MM.1S (cell line): ENCODE data around the gene MMAA.

Experiments
- DNase-seq: peaks from one replicate; pipeline ENCODE4 v3.0.0-alpha.2; 2015
- H2AFZ ChIP-seq: fragments of 300-600 bp; sonication (generic); 2 replicates; pipeline ENCODE4 v1.6.0; 2016; ENCODE audit warnings: antibody characterized with exemption, low read length
- H3F3A ChIP-seq: fragments of 300-600 bp; sonication (generic); 2 replicates; pipeline ENCODE4 v1.6.1; 2016; ENCODE audit warnings: mild to moderate bottlenecking, antibody characterized with exemption, low read length, moderate library complexity, mixed read lengths; ENCODE audit not compliant: insufficient read depth
- H3K27ac ChIP-seq: fragments of 300-600 bp; sonication (generic); 2 replicates; pipeline ENCODE4 v1.5.1; 2016; ENCODE audit warnings: mild to moderate bottlenecking, low read length
- H3K27me3 ChIP-seq: fragments of 300-600 bp; sonication (generic); replicated peaks from 2 replicates; pipeline ENCODE4 v1.6.0; 2016; ENCODE audit warnings: low read length; ENCODE audit not compliant: insufficient read depth
- H3K36me3 ChIP-seq: fragments of 300-600 bp; sonication (generic); replicated peaks from 2 replicates; pipeline ENCODE4 v1.6.1; 2016; ENCODE audit warnings: mild to moderate bottlenecking, low read length, mixed read lengths; ENCODE audit not compliant: insufficient read depth
- H3K4me1 ChIP-seq: fragments of 300-600 bp; sonication (generic); 2 replicates; pipeline ENCODE4 v1.6.1; 2016; ENCODE audit warnings: low read length, mixed read lengths
- H3K4me2 ChIP-seq: fragments of 300-600 bp; sonication (generic); 2 replicates; pipeline ENCODE4 v1.6.0; 2016; ENCODE audit warnings: low read depth, low read length
- H3K4me3 ChIP-seq: fragments of 300-600 bp; sonication (generic); 2 replicates; pipeline ENCODE4 v1.5.1; 2016; ENCODE audit warnings: low read length, mixed read lengths
- H3K79me2 ChIP-seq: fragments of 300-600 bp; sonication (generic); 2 replicates; pipeline ENCODE4 v1.6.1; 2016; ENCODE audit warnings: mixed run types, low read length, mixed read lengths
- H3K9ac ChIP-seq: fragments of 300-600 bp; sonication (generic); 2 replicates; pipeline ENCODE4 v1.6.1; 2016; ENCODE audit warnings: low read length, mixed read lengths
- H3K9me2 ChIP-seq: fragments of 300-600 bp; sonication (generic); replicated peaks from 2 replicates; pipeline ENCODE4 v1.6.1; 2016; ENCODE audit warnings: mild to moderate bottlenecking, low read length, mixed read lengths; ENCODE audit not compliant: insufficient read depth
- H3K9me3 ChIP-seq: fragments of 300-600 bp; sonication (generic); replicated peaks from 2 replicates; pipeline ENCODE4 v1.6.1; 2016; ENCODE audit warnings: mild to moderate bottlenecking, low read length, mixed read lengths; ENCODE audit not compliant: insufficient read depth
- H4K20me1 ChIP-seq: fragments of 300-600 bp; sonication (generic); 2 replicates; pipeline ENCODE4 v1.6.1; 2016; ENCODE audit warnings: mild to moderate bottlenecking, low read length, moderate library complexity, mixed read lengths; ENCODE audit not compliant: insufficient read depth
- CTCF ChIP-seq: fragments of 300-600 bp; sonication (generic); IDR thresholded peaks from 2 replicates; pipeline ENCODE4 v1.5.1; 2016; ENCODE audit warnings: antibody characterized with exemption, low read length, mixed read lengths
- EZH2 ChIP-seq: fragments of 300-600 bp; sonication (generic); optimal IDR thresholded peaks from 2 replicates; pipeline ENCODE3; 2017; ENCODE audit warnings: low read depth, mild to moderate bottlenecking, antibody characterized with exemption, low read length, mixed read lengths
- EZH2phosphoT487 ChIP-seq: fragments of 300-600 bp; sonication (generic); IDR thresholded peaks from 2 replicates; pipeline ENCODE4 v1.6.1; 2018; ENCODE audit warnings: antibody characterized with exemption, low read length

Gene MMAA

GRCh38 chr4:145644699-145645098 lies 25.5 kb downstream of the MMAA start:
- H3K9ac ChIP-seq, result no peak overlapping the region
- H3K36me3 ChIP-seq, result no peaks in the 10 kb centered on the region
- H4K20me1 ChIP-seq, result no peaks in the 10 kb centered on the region
- no peak for DNase-seq
- H3K9me2 ChIP-seq, result no peaks in the 10 kb centered on the region
- no peak overlapping the region for H3K27ac ChIP-seq
- H3K4me1 ChIP-seq, result peaks cover 15% of the 10 kb centered on the region
- H2AFZ ChIP-seq, result no peak overlapping the region
- no peaks in the 10 kb centered on the region for H3K27me3 ChIP-seq
- TF ChIP-seq CTCF (no peak), EZH2phosphoT487 (no peak), EZH2 (no peak)
- no peaks in the 10 kb centered on the region for H3K9me3 ChIP-seq
- no peak overlapping the region for H3K4me2 ChIP-seq
- H3K4me3 ChIP-seq, result no peak overlapping the region
- H3F3A ChIP-seq, result no peaks in the 10 kb centered on the region
- H3K79me2 ChIP-seq, result no peaks in the 10 kb centered on the region

GRCh38 chr4:145656156-145656555 lies 37.0 kb downstream of the MMAA start:
- Histone ChIP-seq H3K4me2 (no peak overlapping the region), H3K27ac (no peak overlapping the region), H4K20me1 (no peaks in the 10 kb centered on the region), H2AFZ (no peak overlapping the region), H3K27me3 (no peaks in the 10 kb centered on the region), H3K79me2 (no peaks in the 10 kb centered on the region), H3K9me2 (no peaks in the 10 kb centered on the region), H3K4me3 (no peak overlapping the region), H3K9me3 (no peaks in the 10 kb centered on the region), H3F3A (no peaks in the 10 kb centered on the region), H3K36me3 (no peaks in the 10 kb centered on the region), H3K4me1 (no peaks in the 10 kb centered on the region), H3K9ac (no peak overlapping the region)
- TF ChIP-seq EZH2 (no peak), CTCF (no peak), EZH2phosphoT487 (no peak)
- no peak for DNase-seq

- Histone ChIP-seq H3K9ac (no peak overlapping the region), H3K79me2 (no peaks in the 10 kb centered on the region), H3K27ac (no peak overlapping the region), H3K9me3 (no peaks in the 10 kb centered on the region), H4K20me1 (no peaks in the 10 kb centered on the region), H3K36me3 (no peaks in the 10 kb centered on the region), H3K27me3 (no peaks in the 10 kb centered on the region), H2AFZ (no peak overlapping the region), H3K4me3 (no peak overlapping the region), H3K4me1 (no peaks in the 10 kb centered on the region), H3F3A (no peaks in the 10 kb centered on the region), H3K4me2 (no peak overlapping the region), H3K9me2 (no peaks in the 10 kb centered on the region; the same call in 1 of the 2 replicates)
- no peak for TF ChIP-seq CTCF
- TF ChIP-seq EZH2, result no peak
- TF ChIP-seq EZH2phosphoT487, result no peak
- DNase-seq, result no peak
Observed at GRCh38 chr4:145660064-145660463, 40.9 kb downstream of the MMAA start.
